Stimulated activated CD4-positive, alpha-beta T cell treated with anti-CD3 and anti-CD28 coated beads, Interleukin-2, amount 100 ng/mL, for 4 hours (primary cell): ENCODE data around the gene DLX5.

Experiments used
- DNase-seq: peaks from one replicate; pipeline ENCODE4 v3.0.0-alpha.2; 2020; ENCODE audit warnings: low read depth

Gene DLX5

DNA sequence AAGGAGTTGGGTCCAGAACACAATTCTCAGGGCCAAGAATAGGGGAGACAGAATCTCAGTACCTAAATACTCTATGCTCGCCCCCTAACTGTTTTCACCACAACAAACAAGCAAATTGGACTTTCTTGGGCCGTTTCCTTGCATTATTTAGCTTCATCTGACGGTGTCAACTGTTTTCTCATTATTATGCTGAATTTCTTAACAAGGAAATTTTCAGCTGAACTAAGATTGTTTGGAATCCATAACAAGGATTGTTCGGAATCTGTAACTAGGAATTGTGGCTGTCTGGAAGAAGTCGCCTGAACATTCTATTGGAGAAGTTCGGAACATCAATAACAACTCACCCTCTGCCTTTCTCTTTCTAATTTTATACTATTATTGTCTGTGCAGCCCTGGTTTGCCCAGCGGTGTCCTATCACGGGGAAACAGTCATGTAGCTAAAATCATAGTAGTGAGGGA lies 34.7 kb downstream of the DLX5 start:
- DNase-seq = no peak

DNA sequence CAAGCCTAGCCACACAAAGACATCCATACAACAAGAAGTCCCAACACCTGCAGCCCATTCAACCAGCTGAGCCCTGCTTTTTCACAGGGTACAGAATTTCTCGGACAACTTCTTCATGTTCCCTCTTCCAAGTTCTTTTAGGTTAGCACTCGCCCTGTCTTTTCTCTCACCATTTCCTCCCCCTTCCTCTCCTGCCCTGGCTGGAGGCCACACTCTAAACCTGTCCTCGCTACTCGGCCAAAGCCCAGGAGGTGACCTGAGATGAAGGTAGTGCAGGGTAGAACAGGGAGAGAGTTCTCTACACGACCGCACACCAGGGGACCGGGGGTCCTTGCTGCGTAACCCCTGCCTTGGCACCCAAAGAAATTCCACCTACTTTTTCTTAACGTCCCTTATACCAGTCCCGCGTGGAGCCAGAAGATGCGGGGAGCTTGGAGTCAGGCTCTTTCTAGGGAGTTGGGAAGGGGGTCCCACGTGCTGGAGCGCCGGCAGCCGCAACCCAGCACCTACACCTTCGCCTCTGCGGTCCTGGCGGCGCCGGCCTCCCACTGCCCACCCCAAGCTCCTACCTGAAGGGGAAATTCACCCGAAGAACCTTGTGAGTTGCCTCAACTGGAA lies 35.3 kb downstream of the DLX5 start:
- DNase-seq = no peak

DNA sequence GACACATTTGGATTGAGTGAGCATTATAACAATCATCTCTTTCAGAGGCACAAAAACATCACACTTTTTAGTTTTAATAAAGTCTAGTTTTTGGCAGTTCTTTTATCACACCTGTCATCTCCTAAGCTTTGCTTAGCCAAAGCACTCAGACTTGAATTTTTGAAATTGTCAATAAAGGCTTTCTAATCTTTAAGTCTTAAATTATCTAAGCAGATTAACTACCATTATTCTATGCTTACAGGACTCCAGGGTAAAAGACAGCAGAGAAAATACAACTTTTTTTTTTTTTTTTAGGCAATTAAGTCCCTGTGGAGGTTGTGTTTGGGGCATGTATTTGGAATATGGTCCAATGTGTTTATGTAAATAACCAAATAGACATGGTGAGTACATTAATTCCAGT lies 36.9 kb downstream of the DLX5 start:
- no peak for DNase-seq

DNA sequence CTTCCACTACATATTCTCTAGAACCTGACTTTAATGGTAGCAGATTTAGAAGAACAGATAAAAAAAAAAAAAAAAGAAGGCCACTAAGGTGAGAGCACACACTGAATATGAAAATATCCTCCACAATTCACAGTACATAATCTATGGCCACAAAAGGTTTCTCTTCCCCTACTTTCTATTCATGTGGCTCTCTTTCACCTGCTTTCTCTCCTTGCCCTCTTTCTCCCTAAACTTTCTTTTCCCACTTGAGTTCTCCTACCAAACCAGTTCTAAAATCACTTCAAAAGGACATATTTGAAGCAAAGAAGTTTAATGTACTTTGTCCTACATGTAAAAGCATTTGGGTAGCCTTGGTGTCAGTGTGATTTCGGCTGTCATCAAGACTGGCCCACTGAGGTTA lies 37.7 kb downstream of the DLX5 start:
- no peak for DNase-seq

DNA sequence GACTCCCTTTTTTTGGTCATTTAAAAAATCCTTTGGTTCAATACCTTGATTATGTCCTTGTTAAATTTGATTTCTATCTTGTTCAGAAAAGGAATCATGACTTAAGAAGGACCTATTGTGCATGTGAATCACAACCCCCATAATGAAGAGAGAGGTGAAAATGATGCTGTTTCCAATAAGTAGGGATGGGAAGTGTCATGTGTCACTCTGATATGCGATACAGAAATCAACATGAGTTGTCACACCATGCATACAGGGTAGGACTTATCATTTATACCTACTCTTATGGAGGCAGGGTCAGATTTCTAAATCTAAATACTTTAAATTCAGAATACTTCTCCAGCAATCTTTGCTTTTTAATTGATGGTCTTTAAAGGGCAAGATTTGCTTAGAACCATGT lies 38.6 kb downstream of the DLX5 start:
- DNase-seq = no peak

DNA sequence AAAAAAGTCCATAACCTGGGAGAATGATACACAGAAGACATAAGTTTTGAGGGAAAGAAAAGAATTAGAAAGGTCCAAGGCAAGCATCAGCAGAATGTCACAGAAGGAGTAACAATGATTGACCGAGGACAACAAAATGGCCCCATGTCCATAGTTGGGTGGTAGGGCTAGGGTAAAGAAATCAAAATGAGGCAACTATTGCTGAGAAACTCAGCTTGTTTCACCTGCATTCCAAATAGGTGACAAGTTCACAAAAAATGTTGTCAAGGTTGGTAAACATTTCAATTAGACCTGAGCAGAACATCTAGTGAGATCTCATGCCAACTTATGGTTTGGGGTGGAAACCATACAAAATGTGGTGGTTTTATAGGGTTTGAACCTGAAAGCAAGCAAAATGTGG lies 42.0 kb downstream of the DLX5 start:
- DNase-seq = no peak

DNA sequence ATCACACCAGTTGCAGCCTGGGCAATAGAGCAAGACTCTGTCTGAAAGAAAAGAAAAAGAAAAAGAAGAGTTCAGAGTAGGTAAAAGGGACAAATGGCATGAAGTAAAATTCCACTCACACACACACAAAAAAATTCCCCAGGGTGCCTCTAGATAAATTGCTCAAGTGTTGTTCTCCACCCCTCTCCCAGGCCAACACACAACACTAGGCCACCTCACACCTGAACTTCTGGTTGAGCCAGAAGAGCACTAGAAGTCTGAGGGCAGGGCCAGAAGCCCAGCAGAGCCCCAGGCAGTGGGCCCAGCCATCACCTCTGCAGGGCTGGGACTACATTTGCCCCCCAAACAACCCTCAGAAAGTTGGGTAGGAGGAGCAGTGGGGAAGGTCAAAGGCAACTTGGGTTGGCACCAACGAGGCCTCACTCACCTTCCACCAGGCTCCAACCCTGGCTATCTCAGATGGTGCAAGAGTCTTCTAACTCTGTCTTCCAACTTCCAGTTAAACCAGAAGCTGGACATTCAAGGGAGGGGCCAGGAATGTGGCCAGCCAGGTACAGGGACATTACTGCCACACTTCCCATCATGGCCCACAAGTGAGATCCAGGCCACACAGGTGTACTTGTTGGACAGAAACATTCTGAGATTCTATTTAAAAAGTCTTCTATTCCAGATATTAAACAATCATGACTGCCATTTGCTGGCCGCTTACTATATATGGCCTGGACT lies 44.9 kb downstream of the DLX5 start:
- DNase-seq = no peak

DNA sequence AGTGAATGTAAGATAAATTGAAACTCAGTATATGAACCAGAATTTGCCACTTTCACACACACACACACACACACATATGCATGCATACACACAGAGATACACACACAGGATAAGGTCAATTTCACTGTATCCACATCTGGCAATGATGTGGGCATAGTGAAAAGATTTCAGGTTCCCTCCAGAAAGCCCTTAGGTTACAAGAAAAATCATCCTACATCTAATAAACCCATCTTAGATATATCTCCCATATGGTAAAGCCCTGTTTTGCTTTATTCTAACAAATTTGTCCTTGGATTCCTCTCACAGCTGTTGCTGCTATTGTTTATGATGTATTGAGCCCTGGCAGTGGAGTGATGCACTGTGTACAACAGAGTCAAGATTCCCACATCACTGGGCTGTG lies 47.2 kb downstream of the DLX5 start:
- no peak for DNase-seq

DNA sequence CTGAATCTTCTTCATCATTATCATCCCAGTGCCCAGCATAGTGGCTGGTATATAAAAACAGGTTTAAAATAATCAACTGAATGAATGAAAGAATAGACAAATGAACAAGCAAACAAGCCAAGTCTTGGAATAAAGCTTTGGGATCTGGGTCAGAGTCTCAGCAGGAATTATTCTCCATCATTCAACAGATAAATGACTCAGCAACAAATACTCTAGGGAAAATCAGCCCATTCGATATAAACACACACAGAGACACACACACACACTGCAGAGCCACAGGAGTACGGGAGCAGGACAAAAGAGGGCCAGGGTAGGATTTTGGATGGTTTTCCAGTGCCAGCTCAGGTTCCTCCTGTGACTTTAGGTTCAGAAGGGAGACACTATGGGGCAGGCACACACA lies 48.5 kb downstream of the DLX5 start:
- DNase-seq = no peak

DNA sequence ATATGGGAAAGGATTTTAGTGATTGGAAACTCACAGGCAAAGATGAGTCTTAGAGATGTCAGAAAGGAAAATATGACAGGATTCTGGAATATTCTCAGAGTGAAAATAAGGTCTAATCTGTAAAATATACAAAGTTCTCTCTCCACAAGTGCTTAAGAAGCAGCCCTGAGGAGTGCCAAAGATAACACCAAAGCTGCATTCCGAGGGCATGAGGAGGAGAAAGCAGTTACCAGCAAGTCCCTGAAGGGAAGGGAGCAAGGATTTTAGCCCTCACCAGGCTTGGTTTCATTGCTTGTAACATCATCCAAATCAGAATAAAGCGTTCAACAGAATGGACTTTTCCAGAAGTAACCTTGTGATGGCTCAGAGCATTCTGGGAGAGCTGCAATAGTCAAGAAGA lies 50.6 kb downstream of the DLX5 start:
- DNase-seq = no peak

DNA sequence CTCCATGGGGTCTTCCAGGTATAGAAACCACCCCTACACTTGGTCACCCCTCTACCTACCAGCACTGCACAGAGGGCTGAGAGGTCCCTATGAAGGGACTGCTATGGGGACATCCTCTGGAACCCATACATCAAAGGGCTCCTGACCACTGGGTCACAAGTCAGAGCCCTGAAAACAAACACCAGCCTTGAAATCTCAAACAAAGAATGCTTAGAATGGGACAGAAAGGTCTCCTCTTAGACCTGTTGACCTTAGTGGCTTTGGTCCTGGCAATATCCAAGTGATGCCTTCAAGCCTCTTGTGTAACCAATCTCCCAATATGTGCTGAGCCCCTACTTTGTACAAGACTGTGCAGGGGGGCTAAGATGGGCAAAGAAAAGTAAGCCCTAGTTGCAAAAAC lies 53.9 kb downstream of the DLX5 start:
- DNase-seq = no peak
